CD14-positive monocyte (primary cell): ENCODE data around the gene CCDC82. TPM values are rescaled to one million over a fixed set of nuclear protein-coding genes. Genes with fewer than 3 reads are reported as not detected.

Experiments
- DNase-seq, 3 donors: peaks; one replicate each; pipeline ENCODE4 v3.0.0-alpha.2; 2011 to 2022
- H2AFZ ChIP-seq: 2 replicates; pipeline ENCODE4 v1.6.0; 2012; ENCODE audit warnings: mild to moderate bottlenecking, low read depth, low read length, inconsistent platforms; ENCODE audit not compliant: insufficient read depth, poor library complexity, severe bottlenecking
- H3K27ac ChIP-seq, 2 donors: 1 replicate in 1 of 2; 2 replicates in 1 of 2; pipeline ENCODE4 v1.5.1; 2012 to 2013; ENCODE audit warnings: low read length in 2 of 2, control low read depth in 1 of 2, inconsistent platforms in 1 of 2, low read depth in 1 of 2, mild to moderate bottlenecking in 1 of 2
- H3K27me3 ChIP-seq, 2 donors: one replicate each; pipeline versions ENCODE4 v1.6.0 to v1.6.1; 2011 to 2013; ENCODE audit warnings: low read length in 2 of 2; ENCODE audit not compliant: control insufficient read depth in 2 of 2, insufficient read depth in 2 of 2
- H3K36me3 ChIP-seq, 2 donors: replicated peaks in 1 of 2; 1 replicate in 1 of 2; 2 replicates in 1 of 2; pipeline versions ENCODE4 v1.5.1 to v1.6.1; 2012 to 2013; ENCODE audit warnings: low read length in 2 of 2, control low read depth in 1 of 2, inconsistent platforms in 1 of 2, mild to moderate bottlenecking in 1 of 2; ENCODE audit not compliant: insufficient read depth in 2 of 2, control insufficient read depth in 1 of 2
- H3K4me1 ChIP-seq, 2 donors: 1 replicate in 1 of 2; 2 replicates in 1 of 2; pipeline versions ENCODE4 v1.5.1 to v1.6.1; 2012 to 2013; ENCODE audit warnings: low read length in 2 of 2, control low read depth in 1 of 2, inconsistent platforms in 1 of 2, mild to moderate bottlenecking in 1 of 2, moderate library complexity in 1 of 2; ENCODE audit not compliant: insufficient read depth in 2 of 2, control insufficient read depth in 1 of 2
- H3K4me2 ChIP-seq: replicated peaks from 2 replicates; pipeline ENCODE3; 2012; ENCODE audit warnings: low read length, moderate library complexity, mild to moderate bottlenecking; ENCODE audit not compliant: poor library complexity, severe bottlenecking; ENCODE audit errors: extremely low read depth
- H3K4me3 ChIP-seq, 3 experiments: fragments of 200-600 bp in 1 of 3; sonication (generic) in 1 of 3; replicated peaks in 1 of 3; 1 replicate in 2 of 3; 2 replicates in 1 of 3; pipeline ENCODE4 v1.5.1; 2011 to 2013; ENCODE audit warnings: low read length in 3 of 3, mild to moderate bottlenecking in 3 of 3, control low read depth in 2 of 3, low read depth in 2 of 3, inconsistent platforms in 1 of 3, moderate library complexity in 1 of 3
- H3K79me2 ChIP-seq: 2 replicates; pipeline ENCODE4 v1.6.0; 2012; ENCODE audit warnings: mild to moderate bottlenecking, control low read depth, inconsistent platforms, low read length, moderate library complexity; ENCODE audit not compliant: insufficient read depth
- H3K9ac ChIP-seq: 2 replicates; pipeline ENCODE4 v1.6.0; 2017; ENCODE audit warnings: low read length, mild to moderate bottlenecking; ENCODE audit not compliant: insufficient read depth, poor library complexity, severe bottlenecking
- H3K9me3 ChIP-seq, 2 donors: replicated peaks in 1 of 2; 1 replicate in 1 of 2; 2 replicates in 1 of 2; pipeline versions ENCODE4 v1.5.1 to v1.6.1; 2012 to 2013; ENCODE audit warnings: low read length in 2 of 2, control low read depth in 1 of 2; ENCODE audit not compliant: control insufficient read depth in 1 of 2, insufficient read depth in 1 of 2
- H4K20me1 ChIP-seq: 2 replicates; pipeline ENCODE4 v1.6.0; 2012; ENCODE audit warnings: mild to moderate bottlenecking, low read length, control low read depth, moderate library complexity; ENCODE audit not compliant: insufficient read depth
- H3K27ac Mint-ChIP-seq, 7 donors: one replicate each; pipeline ENCODE4 v1.8.0; 2020; ENCODE audit warnings: mild to moderate bottlenecking in 7 of 7, mixed read lengths in 7 of 7, moderate library complexity in 6 of 7, inconsistent platforms in 2 of 7
- H3K27me3 Mint-ChIP-seq, 3 donors: one replicate each; pipeline ENCODE4 v1.8.0; 2021 to 2022; ENCODE audit warnings: low read depth in 3 of 3, mild to moderate bottlenecking in 3 of 3, mixed read lengths in 3 of 3, moderate library complexity in 3 of 3, inconsistent platforms in 1 of 3
- H3K36me3 Mint-ChIP-seq, 2 donors: one replicate each; pipeline ENCODE4 v1.8.0; 2020; ENCODE audit warnings: mixed read lengths in 2 of 2, inconsistent platforms in 1 of 2, mild to moderate bottlenecking in 1 of 2
- H3K4me1 Mint-ChIP-seq: one replicate; pipeline ENCODE4 v1.8.0; 2020; ENCODE audit warnings: mild to moderate bottlenecking, mixed read lengths
- H3K4me3 Mint-ChIP-seq, 2 donors: one replicate each; pipeline ENCODE4 v1.8.0; 2020; ENCODE audit warnings: mild to moderate bottlenecking in 2 of 2, mixed read lengths in 2 of 2, moderate library complexity in 1 of 2
- H3K9me3 Mint-ChIP-seq, 7 donors: one replicate each; pipeline ENCODE4 v1.8.0; 2020 to 2022; ENCODE audit warnings: mixed read lengths in 7 of 7, mild to moderate bottlenecking in 6 of 7, moderate library complexity in 6 of 7, inconsistent platforms in 2 of 7
- WGBS: methylation state at CpG from one replicate; pipeline ENCODE4 v1.1.5; 2013; ENCODE audit warnings: missing lambda C conversion rate; ENCODE audit not compliant: insufficient coverage; 5-methylcytosine and 5-hydroxymethylcytosine counted together
- intact Hi-C, 2 donors: fragments of 100-400 bp; cut with micrococcal nuclease; formaldehyde crosslinking; loops; one replicate each; pipeline versions ENCODE4 v1.15.0 to v1.15.1; 2023
- polyA plus RNA-seq, 3 donors: library from polyadenylated mRNA; depleted of rRNA in 1 of 3; unstranded in 2 of 3; stranded (reverse) in 1 of 3; fragments of 300-500 nt in 2 of 3; fragments of >200 nt in 1 of 3; fragmentation: Illumina TruSeq in 2 of 3; gene quantifications; 1 replicate in 2 of 3; 2 replicates in 1 of 3; pipeline ENCODE4 v1.2.3, GENCODE V29; 2012 to 2021
- TF ChIP-seq, protein P1 (sequence below): fragments of 200-600 bp; IDR thresholded peaks from one replicate; pipeline ENCODE4 v1.8.0; 2022; ENCODE audit warnings: antibody characterized with exemption, mild to moderate bottlenecking

CCDC82 gene
- polyA plus RNA-seq, 3 donors: 10.7 to 18.2 (median 12.2) TPM

DNA sequence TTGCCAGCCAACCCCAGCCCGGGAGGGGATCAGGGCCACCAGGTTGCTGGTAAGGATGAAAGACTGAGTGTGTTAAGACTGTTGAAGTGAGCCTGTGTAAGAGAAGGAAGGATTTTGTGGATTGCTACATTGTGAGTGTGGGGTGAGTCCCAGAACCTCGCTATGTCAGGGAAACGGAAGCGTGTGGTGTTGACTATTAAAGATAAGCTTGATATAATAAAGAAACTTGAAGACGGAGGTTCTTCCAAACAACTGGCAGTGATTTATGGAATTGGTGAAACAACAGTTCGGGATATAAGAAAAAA is 728 bp upstream of the CCDC82 start:
- Histone ChIP-seq H3K9ac (peak overlapping the region; percentile 82), H2AFZ (peak overlapping the region; percentile 92), H3K79me2 (peaks cover 59% of the 10 kb centered on the region), H3K36me3 (peaks cover 0 to 11% of the 10 kb centered on the region in 2 donors), H3K27me3 (no peaks in the 10 kb centered on the region), H3K4me2 (peak overlapping the region; percentile 85), H3K4me3 (peak overlapping the region; percentile 52 to 93 (median 92)), H3K27ac (peak overlapping the region; percentile 83 to 93), H3K9me3 (no peaks in the 10 kb centered on the region), H3K4me1 (peaks cover 15 to 24% of the 10 kb centered on the region in 2 donors), H4K20me1 (no peaks in the 10 kb centered on the region)
- TF ChIP-seq, protein P1, sequence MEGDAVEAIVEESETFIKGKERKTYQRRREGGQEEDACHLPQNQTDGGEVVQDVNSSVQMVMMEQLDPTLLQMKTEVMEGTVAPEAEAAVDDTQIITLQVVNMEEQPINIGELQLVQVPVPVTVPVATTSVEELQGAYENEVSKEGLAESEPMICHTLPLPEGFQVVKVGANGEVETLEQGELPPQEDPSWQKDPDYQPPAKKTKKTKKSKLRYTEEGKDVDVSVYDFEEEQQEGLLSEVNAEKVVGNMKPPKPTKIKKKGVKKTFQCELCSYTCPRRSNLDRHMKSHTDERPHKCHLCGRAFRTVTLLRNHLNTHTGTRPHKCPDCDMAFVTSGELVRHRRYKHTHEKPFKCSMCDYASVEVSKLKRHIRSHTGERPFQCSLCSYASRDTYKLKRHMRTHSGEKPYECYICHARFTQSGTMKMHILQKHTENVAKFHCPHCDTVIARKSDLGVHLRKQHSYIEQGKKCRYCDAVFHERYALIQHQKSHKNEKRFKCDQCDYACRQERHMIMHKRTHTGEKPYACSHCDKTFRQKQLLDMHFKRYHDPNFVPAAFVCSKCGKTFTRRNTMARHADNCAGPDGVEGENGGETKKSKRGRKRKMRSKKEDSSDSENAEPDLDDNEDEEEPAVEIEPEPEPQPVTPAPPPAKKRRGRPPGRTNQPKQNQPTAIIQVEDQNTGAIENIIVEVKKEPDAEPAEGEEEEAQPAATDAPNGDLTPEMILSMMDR: no peak
- Mint-ChIP-seq H3K27me3 (no peaks in the 10 kb centered on the region), H3K27ac (peak overlapping the region; percentile 94 to 99 (median 97)), H3K4me1 (peaks cover 30% of the 10 kb centered on the region), H3K36me3 (peaks cover 8 to 13% of the 10 kb centered on the region in 2 donors), H3K4me3 (peak overlapping the region; percentile 95 to 97), H3K9me3 (peaks cover 0 to 2% (median 0%) of the 10 kb centered on the region in 7 donors)
- 16% methylated on average over 5 of the region's 6 CpGs for WGBS
- DNase-seq: peak; percentile 17 to 37 (median 30)
- intact Hi-C loops: loop anchor here (2.0 to 10.0 kb wide), 2 partner anchors 556 to 602 kb away; partner anchors contain the start of gene FAM76B (in 1 of the 2)

- no peaks in the 10 kb centered on the region for H3K27me3 Mint-ChIP-seq
- peak overlapping the region; percentile 95 to 97 for H3K4me3 Mint-ChIP-seq
- under 1% methylated on average over 26 of the region's 30 CpGs for WGBS
- peaks cover 0 to 2% (median 0%) of the 10 kb centered on the region in 7 donors for H3K9me3 Mint-ChIP-seq
- DNase-seq: peak; percentile 5 to 58 (median 24)
- peak overlapping the region; percentile 92 for H2AFZ ChIP-seq
- H3K79me2 ChIP-seq: peaks cover 62% of the 10 kb centered on the region
- no peaks in the 10 kb centered on the region for H4K20me1 ChIP-seq
- peak overlapping the region; percentile 85 for H3K4me2 ChIP-seq
- peak overlapping the region; percentile 83 to 93 for H3K27ac ChIP-seq
- intact Hi-C loops: no loop called here
- peak overlapping the region; percentile 94 to 99 (median 97) for H3K27ac Mint-ChIP-seq
- TF ChIP-seq, protein P1: no peak
- peak overlapping the region; percentile 52 to 93 (median 92) for H3K4me3 ChIP-seq
- peak overlapping the region; percentile 82 for H3K9ac ChIP-seq
- H3K36me3 Mint-ChIP-seq: peaks cover 16 to 18% of the 10 kb centered on the region in 2 donors
- peaks cover 30% of the 10 kb centered on the region for H3K4me1 Mint-ChIP-seq
- peaks cover 15 to 24% of the 10 kb centered on the region in 2 donors for H3K4me1 ChIP-seq
- H3K36me3 ChIP-seq: peaks cover 4 to 18% of the 10 kb centered on the region in 2 donors
- H3K27me3 ChIP-seq: no peaks in the 10 kb centered on the region
- no peaks in the 10 kb centered on the region for H3K9me3 ChIP-seq
These were observed 607 bp downstream of the CCDC82 start for GRCh38 chr11:96388891-96389719.
